Endothelial cell of umbilical vein (primary cell): Measurements from ENCODE around the gene GRM4. TPM values are rescaled to one million over a fixed set of nuclear protein-coding genes. Genes with fewer than 3 reads are reported as not detected.

Experiments
- BruUV-seq: library from RNA; stranded (reverse); fragments of 400-500 nt; replicated peaks from 2 replicates; lab custom pipeline; 2021; lab: Mats Ljungman, UMichigan
- CTCF ChIA-PET: fragments of 300-600, 350-600 bp; sonication (Branson Sonifier 250); formaldehyde crosslinking; loops from one replicate; lab custom pipeline; 2021; ENCODE audit warnings: antibody characterized with exemption, inconsistent platforms; lab: Charles Lee
- POLR2A ChIA-PET: fragments of 300-600, 350-600 bp; sonication (Branson Sonifier 250); formaldehyde crosslinking; loops from one replicate; lab custom pipeline; 2021; ENCODE audit warnings: antibody characterized with exemption, inconsistent platforms; lab: Charles Lee
- DNase-seq: peaks from one replicate; pipeline ENCODE4 v3.0.0-alpha.2; 2011; ENCODE audit warnings: low read depth, low spot score
- FAIRE-seq: peaks from 2 replicates; lab custom pipeline; 2011; peaks lifted over from hg19 to GRCh38; lab: Jason Lieb, UNC
- H2AFZ ChIP-seq: 2 replicates; pipeline ENCODE4 v1.6.0; 2012; ENCODE audit warnings: low read depth, low read length, control low read depth, inconsistent platforms
- H3K27ac ChIP-seq: 2 replicates; pipeline ENCODE4 v1.5.1; 2011; ENCODE audit warnings: low read depth, mild to moderate bottlenecking, control low read depth, low read length, moderate library complexity; ENCODE audit not compliant: insufficient read depth
- H3K27me3 ChIP-seq, 2 experiments: 2 replicates each; pipeline versions ENCODE4 v1.6.0 to v1.6.1; 2011; ENCODE audit warnings: low read length in 2 of 2, mixed read lengths in 1 of 2; ENCODE audit not compliant: control insufficient read depth in 2 of 2, insufficient read depth in 2 of 2
- H3K36me3 ChIP-seq, 2 experiments: 2 replicates in 1 of 2; 3 replicates in 1 of 2; pipeline ENCODE4 v1.5.1; 2011; ENCODE audit warnings: low read length in 2 of 2, mild to moderate bottlenecking in 1 of 2, moderate library complexity in 1 of 2; ENCODE audit not compliant: control insufficient read depth in 2 of 2, insufficient read depth in 2 of 2; ENCODE audit errors: extremely low read depth in 1 of 2
- H3K4me1 ChIP-seq: 3 replicates; pipeline ENCODE4 v1.5.1; 2011; ENCODE audit warnings: mild to moderate bottlenecking, low read length; ENCODE audit not compliant: control insufficient read depth, insufficient read depth; ENCODE audit errors: extremely low read depth
- H3K4me2 ChIP-seq: 2 replicates; pipeline ENCODE4 v1.6.1; 2011; ENCODE audit warnings: low read length, control low read depth, mixed read lengths; ENCODE audit not compliant: insufficient read depth
- H3K4me3 ChIP-seq, 3 experiments: fragments of 200-600 bp in 1 of 3; sonication (generic), shearing (Covaris generic) in 1 of 3; replicated peaks in 1 of 3; 2 replicates each; pipeline ENCODE4 v1.5.1; 2011 to 2016; ENCODE audit warnings: control low read depth in 3 of 3, low read length in 3 of 3, mild to moderate bottlenecking in 2 of 3, inconsistent platforms in 1 of 3, low read depth in 1 of 3, moderate library complexity in 1 of 3; ENCODE audit not compliant: insufficient read depth in 1 of 3
- H3K79me2 ChIP-seq: 2 replicates; pipeline ENCODE4 v1.6.0; 2012; ENCODE audit warnings: low read length, inconsistent platforms; ENCODE audit not compliant: control insufficient read depth, insufficient read depth
- H3K9ac ChIP-seq: replicated peaks from 2 replicates; pipeline ENCODE3; 2011; ENCODE audit warnings: low read length, control low read depth; ENCODE audit not compliant: insufficient read depth; ENCODE audit errors: extremely low read depth
- H3K9me1 ChIP-seq: replicated peaks from 3 replicates; pipeline ENCODE4 v1.6.0; 2011; ENCODE audit warnings: mild to moderate bottlenecking, low read length; ENCODE audit not compliant: control insufficient read depth, insufficient read depth; ENCODE audit errors: extremely low read depth
- H3K9me3 ChIP-seq: replicated peaks from 2 replicates; pipeline ENCODE4 v1.5.1; 2012; ENCODE audit warnings: low read length, inconsistent platforms; ENCODE audit not compliant: control insufficient read depth, insufficient read depth
- H4K20me1 ChIP-seq: replicated peaks from 2 replicates; pipeline ENCODE3; 2011; ENCODE audit warnings: mild to moderate bottlenecking, low read length; ENCODE audit not compliant: control insufficient read depth, insufficient read depth; ENCODE audit errors: extremely low read depth
- CTCF ChIP-seq, 2 donors: IDR thresholded peaks; 1 replicate in 1 of 2; 2 replicates in 1 of 2; pipeline ENCODE4 v1.5.1; 2011; ENCODE audit warnings: low read length in 2 of 2, mild to moderate bottlenecking in 2 of 2, moderate library complexity in 2 of 2, control low read depth in 1 of 2, inconsistent platforms in 1 of 2, low read depth in 1 of 2; ENCODE audit not compliant: insufficient read depth in 1 of 2; ENCODE audit errors: extremely low read depth in 1 of 2
- EZH2 ChIP-seq: IDR thresholded peaks from 2 replicates; pipeline ENCODE4 v1.6.1; 2012; ENCODE audit warnings: borderline replicate concordance, low read depth, mild to moderate bottlenecking, moderate library complexity, low read length, inconsistent platforms; ENCODE audit not compliant: severe bottlenecking
- FOS ChIP-seq: IDR thresholded peaks from 2 replicates; pipeline ENCODE4 v1.6.1; 2011; ENCODE audit warnings: mild to moderate bottlenecking, low read length, moderate library complexity, borderline replicate concordance; ENCODE audit not compliant: insufficient read depth
- GATA2 ChIP-seq: IDR thresholded peaks from 2 replicates; pipeline ENCODE4 v1.7.0; 2011; ENCODE audit warnings: low read depth, mild to moderate bottlenecking, moderate library complexity, mixed read lengths, low read length; ENCODE audit not compliant: insufficient read length, insufficient read depth
- JUN ChIP-seq: IDR thresholded peaks from 2 replicates; pipeline ENCODE4 v1.6.1; 2011; ENCODE audit warnings: borderline replicate concordance, low read depth; ENCODE audit not compliant: insufficient read length, insufficient read depth
- MAX ChIP-seq: IDR thresholded peaks from 2 replicates; pipeline ENCODE4 v1.6.1; 2011; ENCODE audit not compliant: insufficient read depth, insufficient read length
- MYC ChIP-seq: IDR thresholded peaks from one replicate; pipeline ENCODE4 v1.6.1; 2011; ENCODE audit warnings: mild to moderate bottlenecking, low read depth, low read length
- POLR2A ChIP-seq: IDR thresholded peaks from 2 replicates; pipeline ENCODE4 v1.6.1; 2012; ENCODE audit warnings: low read depth, mild to moderate bottlenecking, control low read depth, low read length
- POLR2AphosphoS5 ChIP-seq: IDR thresholded peaks from 2 replicates; pipeline ENCODE4 v1.6.1; 2012; ENCODE audit warnings: low read depth, mild to moderate bottlenecking, control low read depth, low read length, moderate library complexity; ENCODE audit not compliant: insufficient read depth
- dilution Hi-C: fragments of 300-500 bp; cut with MboI; formaldehyde crosslinking; loops from one replicate; pipeline ENCODE4 v1.15.0; 2019; ENCODE audit warnings: low sequenced_read_pairs; ENCODE audit not compliant: extremely low pct_ligation_motif_present
- intact Hi-C: fragments of 100-400 bp; cut with micrococcal nuclease; formaldehyde crosslinking; loops from one replicate; pipeline ENCODE4 v1.10.0; 2022
- polyA plus RNA-seq, 4 experiments: library from polyadenylated mRNA; depleted of rRNA in 3 of 4; stranded (reverse) in 3 of 4; unstranded in 1 of 4; fragments of >200 nt; gene quantifications; 2 replicates each; pipeline versions ENCODE4 v1.2.1 to v1.2.3, GENCODE V29; 2011 to 2012; ENCODE audit warnings: missing spikeins in 1 of 4
- total RNA-seq: library from RNA; stranded (reverse); gene quantifications from 2 replicates; pipeline ENCODE4 v1.2.3, GENCODE V29; 2021

The GRM4 gene
- total and polyA plus RNA-seq, 2 donors (not counting 3 experiments of a cell fraction or from before 2014, with no cell fraction given): 0.03 TPM; not detected in 1

GRCh38 chr6:34030831-34031624, 114.9 kb downstream of the GRM4 start:
- Histone ChIP-seq H3K9ac (no peak overlapping the region), H3K27me3 (no peaks in the 10 kb centered on the region), H4K20me1 (no peaks in the 10 kb centered on the region), H3K36me3 (no peaks in the 10 kb centered on the region), H3K9me1 (no peaks in the 10 kb centered on the region), H3K4me3 (no peak overlapping the region), H3K4me1 (no peaks in the 10 kb centered on the region), H3K27ac (no peak overlapping the region), H3K79me2 (no peaks in the 10 kb centered on the region), H2AFZ (no peak overlapping the region), H3K4me2 (no peak overlapping the region), H3K9me3 (no peaks in the 10 kb centered on the region)
- FAIRE-seq (no peak), DNase-seq (no peak)
- no peak for TF ChIP-seq FOS
- TF ChIP-seq GATA2: no peak
- no peak for TF ChIP-seq JUN
- TF ChIP-seq POLR2A: no peak
- TF ChIP-seq EZH2: no peak
- no peak for TF ChIP-seq MYC
- no peak for TF ChIP-seq POLR2AphosphoS5
- no peak for TF ChIP-seq CTCF (IDR thresholded peaks at IDR 0.05; ENCODE audit: extremely low read depth in 1 of 2, insufficient read depth in 1 of 2, low read depth in 1 of 2, low read length in 2 of 2)
- no peak for TF ChIP-seq MAX
- BruUV-seq: no TSS peak
- intact Hi-C loops (no loop called here), dilution Hi-C loops (no loop called here)
- CTCF ChIA-PET: interaction anchor here (0.5 to 1.0 kb wide), 3 partner anchors 24 to 286 kb away, joined by 3 to 5 read pairs (median 5); no protein-coding TSS in a partner anchor
- POLR2A ChIA-PET: no interaction called here
